ENCODE results near the gene RAB30. TPM values are rescaled to one million over a fixed set of nuclear protein-coding genes. Genes with fewer than 3 reads are reported as not detected.
"Not testable (repeated sequence)": the region's sequence is repeated elsewhere in the genome, so short reads cannot be mapped to it uniquely, and the experiment has no call there.

RAB30 gene
- polyA plus RNA-seq, 1 donor from 2014 or later, result 36.4 TPM

- Histone ChIP-seq H3K9me3 (ENCODE audit: low read length) (no peaks in the 10 kb centered on the region), H3K9me2 (ENCODE audit: insufficient read depth, low read length) (no peaks in the 10 kb centered on the region), H3K9ac (ENCODE audit: low read length) (no peak overlapping the region), H3K4me3 (ENCODE audit: low read length) (no peak overlapping the region), H2AFZ (ENCODE audit: low read depth, low read length) (no peak overlapping the region), H3K36me3 (ENCODE audit: insufficient read depth, low read length) (no peaks in the 10 kb centered on the region), H3K27me3 (ENCODE audit: insufficient read depth, low read depth, low read length) (no peaks in the 10 kb centered on the region), H4K20me1 (ENCODE audit: insufficient read depth) (no peaks in the 10 kb centered on the region), H3K4me2 (ENCODE audit: low read length) (no peak overlapping the region), H3K27ac (ENCODE audit: low read length) (no peak overlapping the region), H3F3A (ENCODE audit: insufficient read depth, low read length, poor library complexity, severe bottlenecking) (no peaks in the 10 kb centered on the region), H3K79me2 (replicated peaks; ENCODE audit: insufficient read depth, low read length) (no peaks in the 10 kb centered on the region)
- TF ChIP-seq SMC3 (conservative IDR thresholded peaks at IDR 0.05; ENCODE audit: poor library complexity) (no peak), MXI1 (conservative IDR thresholded peaks at IDR 0.05; ENCODE audit: poor library complexity, severe bottlenecking) (no peak), EZH2 (IDR thresholded peaks at IDR 0.05; ENCODE audit: borderline replicate concordance, insufficient read depth, low read length, poor library complexity, severe bottlenecking) (no peak), CTCF (IDR thresholded peaks at IDR 0.05; ENCODE audit: poor library complexity, severe bottlenecking) (no peak), RAD21 (conservative IDR thresholded peaks at IDR 0.05) (no peak), EP300 (conservative IDR thresholded peaks at IDR 0.05; ENCODE audit: poor library complexity, severe bottlenecking) (no peak), POLR2AphosphoS5 (IDR thresholded peaks at IDR 0.05) (no peak), TAF1 (IDR thresholded peaks at IDR 0.05; ENCODE audit: low read depth) (no peak)
- TF ChIP-seq, protein P1, sequence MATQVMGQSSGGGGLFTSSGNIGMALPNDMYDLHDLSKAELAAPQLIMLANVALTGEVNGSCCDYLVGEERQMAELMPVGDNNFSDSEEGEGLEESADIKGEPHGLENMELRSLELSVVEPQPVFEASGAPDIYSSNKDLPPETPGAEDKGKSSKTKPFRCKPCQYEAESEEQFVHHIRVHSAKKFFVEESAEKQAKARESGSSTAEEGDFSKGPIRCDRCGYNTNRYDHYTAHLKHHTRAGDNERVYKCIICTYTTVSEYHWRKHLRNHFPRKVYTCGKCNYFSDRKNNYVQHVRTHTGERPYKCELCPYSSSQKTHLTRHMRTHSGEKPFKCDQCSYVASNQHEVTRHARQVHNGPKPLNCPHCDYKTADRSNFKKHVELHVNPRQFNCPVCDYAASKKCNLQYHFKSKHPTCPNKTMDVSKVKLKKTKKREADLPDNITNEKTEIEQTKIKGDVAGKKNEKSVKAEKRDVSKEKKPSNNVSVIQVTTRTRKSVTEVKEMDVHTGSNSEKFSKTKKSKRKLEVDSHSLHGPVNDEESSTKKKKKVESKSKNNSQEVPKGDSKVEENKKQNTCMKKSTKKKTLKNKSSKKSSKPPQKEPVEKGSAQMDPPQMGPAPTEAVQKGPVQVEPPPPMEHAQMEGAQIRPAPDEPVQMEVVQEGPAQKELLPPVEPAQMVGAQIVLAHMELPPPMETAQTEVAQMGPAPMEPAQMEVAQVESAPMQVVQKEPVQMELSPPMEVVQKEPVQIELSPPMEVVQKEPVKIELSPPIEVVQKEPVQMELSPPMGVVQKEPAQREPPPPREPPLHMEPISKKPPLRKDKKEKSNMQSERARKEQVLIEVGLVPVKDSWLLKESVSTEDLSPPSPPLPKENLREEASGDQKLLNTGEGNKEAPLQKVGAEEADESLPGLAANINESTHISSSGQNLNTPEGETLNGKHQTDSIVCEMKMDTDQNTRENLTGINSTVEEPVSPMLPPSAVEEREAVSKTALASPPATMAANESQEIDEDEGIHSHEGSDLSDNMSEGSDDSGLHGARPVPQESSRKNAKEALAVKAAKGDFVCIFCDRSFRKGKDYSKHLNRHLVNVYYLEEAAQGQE (IDR thresholded peaks at IDR 0.05; ENCODE audit: borderline replicate concordance), result no peak
Observed at GRCh38 chr11:82959987-82960778, 111.5 kb downstream of the RAB30 start.

- not testable (repeated sequence) for H3K79me2 ChIP-seq (replicated peaks; ENCODE audit: insufficient read depth, low read length); H4K20me1 ChIP-seq (ENCODE audit: insufficient read depth); H3K27ac ChIP-seq (ENCODE audit: low read length); H3K27me3 ChIP-seq (ENCODE audit: insufficient read depth, low read depth, low read length); H3K9ac ChIP-seq (ENCODE audit: low read length); H3K9me3 ChIP-seq (ENCODE audit: low read length); H3K36me3 ChIP-seq (ENCODE audit: insufficient read depth, low read length); H3K4me2 ChIP-seq (ENCODE audit: low read length); H3K9me2 ChIP-seq (ENCODE audit: insufficient read depth, low read length); H2AFZ ChIP-seq (ENCODE audit: low read depth, low read length); H3K4me3 ChIP-seq (ENCODE audit: low read length); H3F3A ChIP-seq (ENCODE audit: insufficient read depth, low read length, poor library complexity, severe bottlenecking)
Observed at GRCh38 chr11:82955736-82956453, 115.8 kb downstream of the RAB30 start.

DNA sequence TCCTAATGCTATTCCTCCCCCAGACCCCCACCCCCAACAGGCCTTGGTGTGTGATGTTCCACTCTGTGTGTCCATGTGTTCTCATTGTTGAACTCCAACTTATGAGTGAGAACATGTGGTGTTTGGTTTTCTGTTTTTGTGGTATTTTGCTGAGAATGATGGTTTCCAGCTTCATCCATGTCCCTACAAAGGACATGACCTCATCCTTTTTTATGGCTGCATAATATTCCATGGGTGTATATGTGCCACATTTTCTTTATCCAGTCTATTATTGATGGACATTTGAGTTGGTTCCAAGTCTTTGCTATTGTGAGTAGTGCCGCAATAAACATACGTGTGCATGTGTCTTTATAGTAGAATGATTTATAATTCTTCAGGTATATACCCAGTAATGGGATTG, 121.2 kb downstream of the RAB30 start:
- H3K9me3 ChIP-seq (ENCODE audit: low read length); H3K4me3 ChIP-seq (ENCODE audit: low read length); H3K27ac ChIP-seq (ENCODE audit: low read length); H3K9ac ChIP-seq (ENCODE audit: low read length); H3F3A ChIP-seq (ENCODE audit: insufficient read depth, low read length, poor library complexity, severe bottlenecking); H3K79me2 ChIP-seq (replicated peaks; ENCODE audit: insufficient read depth, low read length); H3K27me3 ChIP-seq (ENCODE audit: insufficient read depth, low read depth, low read length); H3K36me3 ChIP-seq (ENCODE audit: insufficient read depth, low read length); H3K4me2 ChIP-seq (ENCODE audit: low read length); H4K20me1 ChIP-seq (ENCODE audit: insufficient read depth); H3K9me2 ChIP-seq (ENCODE audit: insufficient read depth, low read length); H2AFZ ChIP-seq (ENCODE audit: low read depth, low read length): not testable (repeated sequence)
